ENCODE measurements around the gene COG7. TPM values are rescaled to one million over a fixed set of nuclear protein-coding genes. Genes with fewer than 3 reads are reported as not detected.
"Not testable (repeated sequence)": the region's sequence is repeated elsewhere in the genome, so short reads cannot be mapped to it uniquely, and the experiment has no call there.

The COG7 gene
- total RNA-seq, 1 experiment from 2014 or later = 29.4 TPM

GRCh38 chr16:23394141-23394831 lies 58.7 kb downstream of the COG7 start:
- H3K9me3 Mint-ChIP-seq (ENCODE audit: low read depth, unreplicated experiment) = no peaks in the 10 kb centered on the region
- no peak for DNase-seq
- CTCF ChIA-PET = no interaction called here

GRCh38 chr16:23392223-23392600 lies 60.8 kb downstream of the COG7 start:
- Mint-ChIP-seq H3K27me3 (ENCODE audit: unreplicated experiment) (no peaks in the 10 kb centered on the region), H3K4me3 (ENCODE audit: low read depth, unreplicated experiment) (no peak overlapping the region), H3K27ac (ENCODE audit: unreplicated experiment) (no peak overlapping the region), H3K9me3 (ENCODE audit: low read depth, unreplicated experiment) (no peaks in the 10 kb centered on the region), H3K36me3 (ENCODE audit: insufficient read depth, unreplicated experiment) (peaks cover 5% of the 10 kb centered on the region), H3K4me1 (ENCODE audit: low read depth, unreplicated experiment) (no peaks in the 10 kb centered on the region)
- DNase-seq = no peak
- TF ChIP-seq CTCF (IDR thresholded peaks at IDR 0.05; ENCODE audit: unreplicated experiment) = no peak
- no TSS peak for BruUV-seq (replicated peaks)
- intact Hi-C loops (cut with micrococcal nuclease; ENCODE audit: unreplicated experiment) = no loop called here
- CTCF ChIA-PET = interaction anchor here (0.8 kb wide), 1 partner anchor 11 kb away, joined by 4 read pairs; no protein-coding TSS in a partner anchor

More at GRCh38 chr16:23394141-23394831, 58.7 kb downstream of the COG7 start:
- no peak for TF ChIP-seq CTCF (IDR thresholded peaks at IDR 0.05; ENCODE audit: unreplicated experiment)
- Mint-ChIP-seq H3K27ac (ENCODE audit: unreplicated experiment) (no peak overlapping the region), H3K4me1 (ENCODE audit: low read depth, unreplicated experiment) (no peaks in the 10 kb centered on the region), H3K36me3 (ENCODE audit: insufficient read depth, unreplicated experiment) (peaks cover 5% of the 10 kb centered on the region), H3K27me3 (ENCODE audit: unreplicated experiment) (no peaks in the 10 kb centered on the region), H3K4me3 (ENCODE audit: low read depth, unreplicated experiment) (no peak overlapping the region)
- intact Hi-C loops (cut with micrococcal nuclease; ENCODE audit: unreplicated experiment) = no loop called here
- no TSS peak for BruUV-seq (replicated peaks)

GRCh38 chr16:23391381-23392222 lies 61.4 kb downstream of the COG7 start:
- CTCF ChIA-PET = interaction anchor here (0.8 kb wide), 1 partner anchor 10 kb away, joined by 4 read pairs; no protein-coding TSS in a partner anchor
- TF ChIP-seq CTCF (IDR thresholded peaks at IDR 0.05; ENCODE audit: unreplicated experiment) = no peak

GRCh38 chr16:23389936-23390335 lies 63.1 kb downstream of the COG7 start:
- H3K27ac Mint-ChIP-seq (ENCODE audit: unreplicated experiment); H3K4me3 Mint-ChIP-seq (ENCODE audit: low read depth, unreplicated experiment); H3K9me3 Mint-ChIP-seq (ENCODE audit: low read depth, unreplicated experiment); BruUV-seq (replicated peaks); CTCF ChIA-PET; H3K27me3 Mint-ChIP-seq (ENCODE audit: unreplicated experiment); H3K4me1 Mint-ChIP-seq (ENCODE audit: low read depth, unreplicated experiment); DNase-seq; H3K36me3 Mint-ChIP-seq (ENCODE audit: insufficient read depth, unreplicated experiment); intact Hi-C loops (cut with micrococcal nuclease; ENCODE audit: unreplicated experiment): not testable (repeated sequence)

More at GRCh38 chr16:23391381-23392222, 61.4 kb downstream of the COG7 start:
- intact Hi-C loops (cut with micrococcal nuclease; ENCODE audit: unreplicated experiment) = no loop called here
- peaks cover 5% of the 10 kb centered on the region for H3K36me3 Mint-ChIP-seq (ENCODE audit: insufficient read depth, unreplicated experiment)
- no peaks in the 10 kb centered on the region for H3K4me1 Mint-ChIP-seq (ENCODE audit: low read depth, unreplicated experiment)
- no peak overlapping the region for H3K4me3 Mint-ChIP-seq (ENCODE audit: low read depth, unreplicated experiment)
- no peaks in the 10 kb centered on the region for H3K27me3 Mint-ChIP-seq (ENCODE audit: unreplicated experiment)
- H3K27ac Mint-ChIP-seq (ENCODE audit: unreplicated experiment) = no peak overlapping the region
- no TSS peak for BruUV-seq (replicated peaks)
- no peaks in the 10 kb centered on the region for H3K9me3 Mint-ChIP-seq (ENCODE audit: low read depth, unreplicated experiment)
- DNase-seq = no peak
